DMS53 (cell line): ENCODE data around the gene C14orf180.

Source experiments
- DNase-seq: peaks from one replicate; lab custom pipeline; 2025; lab: John Stamatoyannopoulos, UW

Gene C14orf180

DNA sequence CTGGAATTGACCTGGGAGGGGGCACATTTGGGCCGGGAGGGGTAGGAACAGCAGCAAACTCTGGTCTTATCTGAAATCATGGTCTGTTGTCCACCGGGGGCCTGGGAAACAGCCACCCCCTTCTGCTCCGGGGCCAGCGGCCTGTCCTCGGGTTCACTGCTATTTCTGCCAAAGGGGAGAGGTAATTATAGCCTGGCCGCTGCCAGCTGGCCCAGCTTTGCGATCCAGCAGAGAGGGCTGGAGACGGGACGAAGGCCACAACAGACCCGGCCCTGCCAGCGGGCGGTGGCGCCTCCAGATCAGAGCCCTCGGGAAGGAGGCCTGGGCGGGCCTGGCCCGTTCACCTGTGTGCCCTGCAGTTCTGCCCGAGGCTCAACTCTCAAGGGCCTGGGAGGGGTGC is at the start of gene C14orf180:
C14orf180 (plus strand) TSS at position 258 of the 400 bp plus-strand sequence. CDS start 6,667 bp downstream, outside the sequence.
- DNase-seq = no peak

DNA sequence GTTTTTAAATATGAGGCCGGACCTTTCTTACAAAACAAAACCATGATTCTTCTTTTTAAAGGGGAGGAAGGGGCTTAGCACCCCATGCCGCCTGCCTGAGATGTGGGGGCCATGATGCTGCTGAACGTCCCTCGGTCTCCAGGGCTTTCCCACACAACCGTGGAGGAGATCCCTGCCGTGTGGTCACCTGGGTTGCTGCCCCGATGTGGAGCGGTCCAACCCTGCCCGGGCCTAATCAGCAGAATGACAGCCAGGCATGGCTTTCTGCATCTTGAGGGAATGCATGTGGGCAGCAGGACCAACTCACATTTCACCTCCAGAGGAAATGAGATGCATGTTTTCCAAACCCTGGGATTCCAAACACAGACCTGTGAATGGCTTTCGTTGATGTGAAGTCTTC is 48.9 kb upstream of the C14orf180 start:
- DNase-seq = no peak

DNA sequence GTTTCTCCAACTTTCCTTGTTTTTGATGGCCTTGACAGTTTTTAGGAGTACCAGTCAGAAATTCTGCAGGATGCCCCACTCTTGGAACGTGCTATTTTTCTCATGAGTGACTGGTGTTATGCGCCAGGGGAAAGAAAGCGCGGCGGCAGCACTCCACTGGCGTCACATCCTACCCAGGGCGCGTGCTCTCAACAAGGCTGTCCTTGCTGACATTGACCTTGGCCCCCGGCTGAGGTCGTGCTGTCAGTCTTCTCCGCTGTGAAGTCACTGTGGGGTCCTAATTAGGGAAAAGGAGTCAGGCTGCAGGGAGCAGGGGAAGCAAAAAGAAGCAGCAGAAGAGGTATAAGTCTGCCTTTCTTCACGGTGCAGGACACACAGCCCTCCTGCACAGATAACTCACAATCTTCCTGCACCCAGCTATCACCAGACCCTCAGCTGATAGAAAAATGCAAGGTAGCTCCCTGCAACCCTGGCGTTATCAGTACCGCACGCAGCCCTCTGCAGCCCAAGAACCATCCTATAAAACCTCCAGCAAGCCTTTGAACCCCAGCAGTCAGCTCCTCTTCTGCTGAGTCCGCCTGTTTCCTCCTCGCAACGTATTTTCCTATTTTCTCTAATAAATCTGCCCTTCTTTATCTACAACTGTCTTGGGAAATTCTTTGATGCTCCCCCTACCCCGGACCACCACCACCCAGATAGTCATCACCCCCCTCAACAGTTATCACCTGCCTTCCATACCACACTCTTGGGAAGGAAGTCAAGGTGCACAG is 48.0 kb upstream of the C14orf180 start:
- no peak for DNase-seq

DNA sequence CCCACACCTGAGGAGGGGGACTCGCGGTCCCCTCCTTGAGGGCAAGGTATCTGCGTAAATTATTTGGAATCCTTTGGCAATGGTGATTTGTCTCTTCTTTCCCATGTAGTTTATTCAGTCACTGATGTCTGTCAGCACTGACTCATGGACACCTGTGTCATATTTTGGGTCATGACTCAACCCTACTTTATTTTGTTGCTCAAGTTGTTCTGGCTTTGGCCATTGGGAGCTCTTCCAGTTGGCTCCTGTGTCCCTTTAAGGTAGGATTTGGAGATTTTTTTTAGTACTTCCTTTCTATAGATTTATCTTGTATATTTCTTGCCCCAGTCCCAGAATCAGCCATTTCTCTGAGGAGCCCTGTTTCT is 47.4 kb upstream of the C14orf180 start:
- no peak for DNase-seq

DNA sequence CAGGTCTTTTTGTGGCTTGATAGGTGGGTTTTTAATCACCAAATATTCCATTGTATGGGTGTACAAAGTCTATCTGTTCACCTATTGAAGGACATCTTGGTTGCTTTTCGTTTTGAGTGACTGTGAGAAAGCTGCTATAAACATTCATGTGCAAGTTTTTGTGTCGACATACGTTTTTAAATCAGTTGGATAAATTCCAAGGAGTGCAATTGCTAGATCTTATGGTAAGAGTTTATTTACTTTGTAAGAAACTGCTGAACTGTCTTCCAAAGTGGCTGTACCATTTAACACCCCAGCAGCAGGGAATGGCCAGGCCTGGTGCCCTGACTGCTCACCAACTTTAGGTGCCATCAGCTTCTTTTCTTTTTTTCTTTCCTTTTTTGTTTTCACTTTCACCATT is 45.5 kb upstream of the C14orf180 start:
- DNase-seq = no peak

DNA sequence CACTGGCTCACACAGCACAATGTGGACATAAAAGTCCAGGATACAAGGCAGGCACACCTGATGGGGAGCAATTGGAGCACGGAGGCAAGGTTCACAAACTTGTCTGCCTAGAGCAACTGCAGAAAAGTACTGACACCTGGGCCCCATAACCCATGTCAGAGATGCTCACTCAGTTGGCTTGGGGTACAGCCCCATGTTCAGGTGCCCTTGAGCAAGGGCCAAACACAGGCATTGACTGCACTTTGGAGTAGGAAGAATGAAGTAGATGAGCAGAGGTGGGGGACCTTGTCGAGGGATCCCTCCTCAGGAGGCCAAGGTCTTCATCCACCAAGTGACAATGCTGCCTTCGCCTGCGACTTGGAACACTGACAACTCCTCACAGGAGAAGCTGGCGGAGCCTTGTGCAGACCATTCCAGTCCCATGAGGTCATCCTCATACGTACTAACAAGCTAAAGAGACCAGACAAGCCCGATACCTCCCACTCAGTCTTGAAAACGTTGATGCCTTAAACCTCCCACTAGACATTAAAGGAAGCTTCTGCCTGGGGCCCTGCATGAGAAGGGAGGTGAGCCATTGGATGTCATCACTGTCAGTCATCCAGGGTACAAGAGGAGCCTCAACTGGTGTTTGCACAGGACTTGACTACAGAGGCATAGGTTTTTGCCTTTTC is 42.5 kb upstream of the C14orf180 start:
- no peak for DNase-seq

DNA sequence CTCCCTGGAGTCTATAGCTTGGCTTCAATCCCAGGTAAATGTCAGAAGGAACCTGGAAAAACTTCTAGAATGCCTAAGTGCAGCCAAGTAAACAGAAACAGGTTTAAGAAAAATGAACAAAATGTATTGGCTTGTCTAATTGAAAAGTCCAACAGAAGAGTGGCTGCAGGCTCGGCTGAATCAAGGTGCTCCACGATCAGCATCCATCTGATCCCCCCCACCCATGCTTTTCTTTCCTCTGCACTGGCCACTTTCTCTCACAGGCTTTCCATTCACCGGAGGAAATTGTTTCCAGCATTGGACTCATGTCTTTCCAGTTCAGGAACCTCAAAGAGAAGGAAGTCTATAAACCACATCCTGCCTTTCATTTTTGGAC is 42.0 kb upstream of the C14orf180 start:
- no peak for DNase-seq

DNA sequence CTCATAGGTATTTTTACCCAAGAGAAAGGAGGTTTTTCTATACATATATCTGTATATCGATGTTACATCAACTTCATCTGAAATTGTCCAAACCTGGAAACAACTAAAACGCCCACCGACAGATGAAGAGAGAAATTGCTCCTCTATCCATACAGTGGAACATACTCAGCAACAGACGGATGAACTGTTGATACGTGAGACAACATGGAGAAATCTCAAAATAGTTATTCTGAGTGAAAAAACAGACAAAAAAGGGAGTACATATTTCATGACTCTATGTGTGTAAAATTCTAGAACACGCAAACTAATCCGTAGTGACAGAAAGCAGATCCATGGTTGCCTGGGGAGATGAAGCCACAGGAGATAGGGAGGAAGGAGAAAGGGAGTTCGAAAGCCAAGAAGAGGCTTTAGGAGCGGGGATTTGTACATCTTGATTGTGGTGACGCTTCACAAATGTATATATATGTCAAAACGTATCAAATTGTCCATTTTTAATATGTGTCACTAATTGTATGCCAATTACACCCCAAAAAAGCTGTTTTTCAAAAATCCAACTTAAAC is 37.6 kb upstream of the C14orf180 start:
- no peak for DNase-seq

DNA sequence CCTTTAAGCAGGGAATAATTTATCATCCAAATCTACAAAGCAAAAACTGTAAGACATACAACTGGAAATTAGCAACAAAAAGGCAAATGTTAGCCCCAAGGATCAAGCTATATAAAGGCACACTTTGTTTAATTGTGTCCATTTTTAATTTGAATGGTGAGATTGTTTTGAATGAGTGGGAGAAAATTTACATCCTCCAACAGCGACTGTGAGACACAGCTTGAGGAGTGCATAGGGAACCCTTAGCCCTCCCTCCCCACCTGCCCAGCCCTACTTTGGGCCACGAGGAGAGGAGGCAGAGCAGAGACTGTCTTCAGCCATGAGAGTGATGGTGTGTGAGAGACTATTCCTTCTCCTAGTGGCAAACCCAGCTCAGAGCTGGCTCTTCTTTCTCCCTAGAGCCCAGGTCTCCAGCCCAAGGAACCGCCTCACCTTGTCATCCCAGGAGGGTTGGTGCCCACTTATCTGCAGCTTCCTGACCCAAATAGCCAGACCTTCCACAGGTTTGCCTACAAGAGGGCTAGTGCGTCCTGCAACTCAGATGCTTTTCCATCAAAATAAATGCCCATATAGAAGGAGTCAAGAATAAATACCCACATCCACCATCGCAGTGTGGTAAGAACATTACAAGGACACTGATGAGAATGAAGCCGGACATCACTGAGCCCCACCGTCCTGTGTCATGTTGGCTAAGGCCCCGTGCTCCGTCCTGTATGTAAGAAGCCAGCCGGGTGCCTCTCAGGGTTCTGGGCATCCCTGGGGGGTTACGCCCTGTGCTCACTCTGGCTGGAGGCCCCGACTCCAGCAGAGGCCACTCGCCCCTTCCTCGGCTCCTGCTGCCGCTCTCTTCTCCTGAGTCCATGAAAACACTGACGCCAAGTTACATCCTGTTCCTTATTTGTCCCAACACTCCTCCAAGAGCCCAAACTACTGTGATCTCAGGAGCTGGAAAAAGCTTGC is 36.4 kb upstream of the C14orf180 start:
- no peak for DNase-seq

DNA sequence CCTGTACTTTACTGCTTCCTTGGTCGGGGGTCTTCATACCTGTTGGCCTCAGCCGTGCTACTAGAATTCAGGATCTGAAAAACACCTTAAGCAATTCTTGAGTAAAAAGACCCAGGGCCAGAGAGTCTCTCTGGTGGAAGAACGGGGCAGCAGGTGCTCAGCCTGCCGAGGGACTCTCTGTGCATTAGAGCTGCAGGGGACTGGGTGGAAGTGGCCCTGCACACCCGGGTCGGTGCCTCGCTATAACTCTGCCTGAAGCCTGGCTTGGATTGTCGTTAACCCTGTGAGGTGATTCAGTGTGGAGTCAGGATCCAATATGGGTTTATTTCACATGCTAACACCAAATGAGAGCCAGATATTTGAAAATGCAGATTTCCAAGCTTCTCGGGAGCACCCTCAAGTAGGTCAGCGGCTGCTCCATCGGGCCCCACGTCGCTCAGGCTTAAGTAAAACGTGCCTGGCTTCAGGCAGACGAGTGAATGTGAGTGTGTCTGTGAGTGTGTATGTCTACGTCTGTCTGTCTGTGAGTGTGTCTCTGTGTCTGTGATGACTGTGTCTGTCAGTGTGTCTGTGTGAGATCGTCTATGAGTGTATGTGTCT is 35.1 kb upstream of the C14orf180 start:
- DNase-seq = no peak

DNA sequence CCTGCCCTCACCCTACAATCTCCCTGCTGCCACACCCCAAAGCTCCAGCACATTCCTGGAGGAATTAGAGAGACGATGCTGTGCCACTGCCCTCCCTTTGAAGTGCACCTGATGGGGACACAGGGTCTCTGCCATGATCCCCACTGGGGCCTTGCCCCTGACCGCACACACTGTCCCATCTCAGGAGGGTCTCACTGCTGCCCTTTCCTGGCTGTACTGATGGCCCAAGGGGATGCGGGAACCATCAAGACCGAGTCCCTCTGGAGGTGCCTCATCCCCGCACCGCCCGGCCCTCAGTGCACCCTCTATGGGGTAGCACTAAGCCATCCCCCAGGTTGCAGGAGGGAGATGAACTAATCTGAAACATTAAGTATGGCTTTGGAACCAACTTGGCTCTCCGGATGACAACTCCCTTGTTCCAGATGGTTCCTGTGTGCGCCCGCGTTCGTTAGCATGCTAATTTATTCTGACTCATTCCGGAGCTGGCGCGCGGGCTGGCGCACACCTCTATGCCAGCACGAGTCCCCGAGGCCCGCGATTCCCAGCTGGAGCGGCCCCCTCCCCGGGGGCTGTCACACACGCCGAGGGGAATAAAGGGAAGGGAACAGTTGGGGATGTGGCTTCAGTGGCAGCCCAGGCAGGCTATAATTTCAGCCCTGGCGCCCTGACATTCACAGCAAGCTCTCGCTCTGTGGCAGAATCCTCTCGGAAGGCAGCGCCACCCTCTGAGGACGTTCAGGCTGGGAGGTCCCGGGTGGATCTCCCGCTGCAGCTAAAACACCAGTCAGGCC is 34.2 kb upstream of the C14orf180 start:
- no peak for DNase-seq

DNA sequence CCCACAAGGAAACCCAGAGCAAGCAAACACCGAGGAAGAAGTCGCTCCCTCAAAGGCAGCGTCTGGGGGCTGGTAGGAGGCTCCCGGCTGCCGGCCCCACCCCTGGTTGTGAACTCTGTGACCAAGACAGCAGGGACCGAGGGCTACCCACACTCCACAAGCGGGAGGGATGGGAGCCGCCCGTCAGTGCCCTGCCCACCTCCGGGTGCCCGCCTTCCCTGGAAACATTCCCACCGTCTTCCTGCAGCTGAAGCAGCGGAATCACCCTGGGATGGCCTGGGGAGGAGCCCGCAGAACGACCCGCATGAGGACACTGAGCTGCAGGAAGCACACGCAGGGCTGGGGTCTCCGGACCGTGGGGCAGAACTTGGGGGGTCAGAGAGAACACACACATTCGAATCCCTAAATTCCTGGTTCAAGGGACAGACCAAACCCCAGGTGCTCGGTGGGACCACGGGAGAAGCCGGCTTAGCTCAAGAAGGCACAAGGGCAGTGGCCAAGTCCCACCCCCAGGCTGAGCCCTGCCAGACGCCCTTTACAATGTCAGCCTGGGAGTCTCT is 33.5 kb upstream of the C14orf180 start:
- DNase-seq = no peak

DNA sequence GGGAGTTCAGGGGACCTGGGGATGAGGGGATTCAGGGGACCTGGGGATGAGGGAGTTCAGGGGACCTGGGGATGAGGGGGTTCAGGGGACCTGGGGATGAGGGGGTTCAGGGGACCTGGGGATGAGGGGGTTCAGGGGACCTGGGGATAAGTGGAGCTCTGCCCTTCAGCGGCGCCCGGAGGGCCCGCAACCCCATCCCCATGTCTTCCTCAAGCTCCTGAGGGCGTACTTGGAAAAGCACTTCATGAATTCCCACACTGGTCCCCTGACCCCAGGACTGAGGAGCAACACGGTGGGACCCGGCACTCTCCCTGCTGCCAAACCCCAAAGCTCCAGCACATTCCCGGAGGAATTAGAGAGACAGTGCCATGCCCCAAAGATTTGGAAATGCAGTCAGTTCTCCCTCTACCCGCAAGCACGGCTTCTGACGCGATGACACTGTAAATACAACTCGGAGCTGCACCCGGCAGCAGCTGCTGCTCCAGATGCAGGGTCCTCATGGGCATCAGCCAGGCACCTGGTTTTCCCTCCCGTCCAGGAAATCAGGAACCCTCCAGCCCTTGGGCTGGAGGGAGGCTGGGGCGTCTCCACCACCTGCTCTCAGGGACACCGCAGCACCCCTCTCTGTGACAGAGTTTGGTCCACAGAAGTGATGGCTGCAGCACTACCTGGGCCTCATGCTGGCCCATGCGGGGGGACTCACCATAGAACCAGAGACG is 32.8 kb upstream of the C14orf180 start:
- DNase-seq = no peak

DNA sequence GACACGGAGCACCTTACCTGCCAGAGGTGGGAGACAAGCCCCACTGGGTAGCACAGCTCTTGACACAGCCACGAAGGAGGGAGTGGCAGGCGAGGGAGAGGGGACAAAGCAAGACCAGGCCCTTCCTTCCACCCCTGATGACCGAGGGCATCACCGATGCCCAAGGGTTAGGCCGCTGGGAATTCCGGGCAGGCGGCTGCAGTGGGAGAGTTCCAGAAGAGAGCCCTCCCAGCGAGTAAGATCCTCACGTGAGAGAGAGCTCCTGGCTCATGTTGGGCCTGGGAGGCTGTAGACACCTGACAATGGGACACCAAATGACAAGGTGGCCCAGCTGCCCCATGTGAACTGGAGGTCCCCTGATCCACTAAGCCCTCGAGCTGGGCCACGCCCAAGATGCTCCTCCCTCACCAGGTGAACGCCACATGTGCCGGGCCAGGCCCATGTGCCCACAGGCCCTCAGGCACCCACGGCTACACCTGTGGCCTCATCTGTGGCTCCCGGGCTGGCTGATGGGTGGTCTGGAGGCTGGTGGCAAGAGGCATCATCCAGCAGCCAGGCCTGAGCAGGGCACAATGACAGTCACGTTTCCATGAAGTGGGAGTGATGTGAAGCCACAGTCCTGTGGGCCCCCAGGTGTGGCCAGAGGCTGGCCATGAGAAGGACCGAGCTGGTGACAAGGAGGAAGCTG is 32.1 kb upstream of the C14orf180 start:
- no peak for DNase-seq

DNA sequence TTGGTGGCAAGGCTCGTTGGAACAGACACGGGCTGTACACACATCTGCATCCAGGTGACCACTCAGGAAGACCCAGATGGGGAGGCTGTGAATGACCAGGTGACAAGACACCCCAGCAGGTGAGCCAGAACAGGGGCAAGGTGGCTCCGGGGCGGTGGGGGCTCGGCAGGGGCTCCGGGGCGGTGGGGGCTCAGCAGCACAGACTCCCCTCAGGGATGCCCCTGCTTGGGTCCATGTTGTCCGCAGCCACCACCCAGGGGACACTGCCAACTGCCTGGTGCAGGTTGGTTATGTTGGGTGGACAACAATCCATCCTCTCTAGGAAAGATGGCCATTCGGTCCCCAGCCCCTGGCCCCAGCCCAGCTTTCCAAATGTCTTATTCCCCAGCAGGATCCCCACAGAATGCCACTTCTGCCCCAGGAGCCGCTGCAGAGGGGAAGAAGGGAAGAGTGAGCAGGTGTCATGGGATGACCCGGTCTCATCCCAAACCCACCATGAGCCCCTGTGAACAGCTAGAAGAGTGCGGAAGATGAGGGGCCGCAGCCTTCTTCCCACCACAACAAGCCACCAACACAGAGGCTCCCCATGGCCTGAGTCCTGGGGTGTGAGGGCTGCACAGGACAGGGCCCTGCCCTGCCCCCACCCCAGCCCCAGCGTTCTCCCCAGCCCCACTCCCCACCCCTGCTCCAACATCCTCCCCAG is 31.4 kb upstream of the C14orf180 start:
- no peak for DNase-seq

DNA sequence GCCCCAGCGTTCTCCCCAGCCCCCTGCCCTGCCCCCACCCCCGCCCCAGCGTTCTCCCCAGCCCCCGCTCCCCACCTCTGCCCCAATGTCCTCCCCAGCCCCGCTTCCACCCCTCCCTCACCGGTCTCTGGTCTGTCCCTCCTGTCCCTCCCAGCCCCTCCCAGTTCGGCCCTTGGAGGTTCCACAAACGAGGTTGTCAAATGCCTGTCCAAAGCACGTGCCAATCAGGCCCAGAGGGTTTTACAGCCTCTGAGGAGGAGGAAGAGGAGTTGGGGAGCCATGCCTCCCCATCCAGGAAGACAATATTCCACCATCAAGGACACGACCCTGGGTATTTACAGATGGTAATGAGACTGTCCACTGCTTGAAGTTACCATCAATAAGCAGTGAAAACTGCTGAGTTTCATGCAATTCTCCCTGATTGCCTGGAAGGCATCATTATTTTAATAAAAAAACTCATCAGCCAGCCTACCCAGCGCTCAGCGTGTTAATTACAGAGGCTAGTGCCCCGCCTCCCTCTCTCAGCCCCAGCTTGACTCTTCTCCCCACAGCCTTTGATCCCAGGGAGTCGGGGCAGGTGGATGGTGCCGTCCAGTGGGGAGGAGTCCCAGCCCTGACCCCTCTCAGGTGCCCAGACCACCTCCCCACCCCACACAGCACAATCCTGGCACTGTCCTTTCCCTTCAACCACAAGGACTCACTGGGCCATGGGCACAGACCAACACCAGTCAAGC is 30.6 kb upstream of the C14orf180 start:
- no peak for DNase-seq

DNA sequence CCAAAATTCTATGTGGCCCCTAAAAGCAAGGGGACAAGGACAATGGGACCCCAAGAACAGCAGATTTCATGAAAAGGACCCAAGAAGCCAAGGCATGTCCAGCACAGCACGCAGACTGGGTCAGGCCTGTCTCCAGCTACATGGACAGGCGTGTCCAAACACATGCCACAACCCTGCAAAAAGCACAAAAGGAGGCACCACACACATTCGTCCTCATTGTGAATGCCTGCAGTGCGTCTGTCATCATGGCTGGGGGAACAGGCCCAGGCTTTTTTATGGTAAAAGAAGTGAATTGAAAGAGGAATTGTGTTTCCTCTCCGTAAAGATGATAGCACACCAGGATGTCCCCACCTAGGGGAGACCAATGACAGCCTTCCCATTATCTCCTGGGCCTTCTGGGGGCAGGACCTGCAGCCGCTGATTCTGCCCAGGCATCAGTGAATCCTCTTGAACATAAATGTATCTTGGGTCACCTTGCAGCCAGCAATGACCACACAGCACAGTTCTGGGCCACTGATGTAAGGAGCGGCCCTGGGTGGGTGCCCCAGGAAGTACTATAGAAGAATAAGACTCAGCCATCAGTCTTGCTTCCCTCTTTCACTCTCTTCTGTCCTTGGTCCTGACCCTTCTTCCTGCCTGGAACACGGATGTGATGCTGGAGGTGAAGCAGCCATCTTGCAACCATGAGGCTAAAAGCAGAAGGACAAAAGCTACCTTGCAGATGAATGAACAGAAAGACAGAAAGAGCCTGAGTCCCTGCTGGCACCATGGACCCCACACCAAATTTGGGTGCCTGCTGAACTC is 29.8 kb upstream of the C14orf180 start:
- DNase-seq = no peak
